HG03095 (cell line): Measurements from ENCODE around the gene TTC4.

Source experiments
- ATAC-seq: cut with Tn5 transposase; IDR thresholded peaks from one replicate; pipeline ENCODE4 v1.9.1; 2021; ENCODE audit warnings: moderate library complexity; ENCODE audit not compliant: unreplicated experiment

Gene TTC4, protein sequence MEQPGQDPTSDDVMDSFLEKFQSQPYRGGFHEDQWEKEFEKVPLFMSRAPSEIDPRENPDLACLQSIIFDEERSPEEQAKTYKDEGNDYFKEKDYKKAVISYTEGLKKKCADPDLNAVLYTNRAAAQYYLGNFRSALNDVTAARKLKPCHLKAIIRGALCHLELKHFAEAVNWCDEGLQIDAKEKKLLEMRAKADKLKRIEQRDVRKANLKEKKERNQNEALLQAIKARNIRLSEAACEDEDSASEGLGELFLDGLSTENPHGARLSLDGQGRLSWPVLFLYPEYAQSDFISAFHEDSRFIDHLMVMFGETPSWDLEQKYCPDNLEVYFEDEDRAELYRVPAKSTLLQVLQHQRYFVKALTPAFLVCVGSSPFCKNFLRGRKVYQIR

DNA sequence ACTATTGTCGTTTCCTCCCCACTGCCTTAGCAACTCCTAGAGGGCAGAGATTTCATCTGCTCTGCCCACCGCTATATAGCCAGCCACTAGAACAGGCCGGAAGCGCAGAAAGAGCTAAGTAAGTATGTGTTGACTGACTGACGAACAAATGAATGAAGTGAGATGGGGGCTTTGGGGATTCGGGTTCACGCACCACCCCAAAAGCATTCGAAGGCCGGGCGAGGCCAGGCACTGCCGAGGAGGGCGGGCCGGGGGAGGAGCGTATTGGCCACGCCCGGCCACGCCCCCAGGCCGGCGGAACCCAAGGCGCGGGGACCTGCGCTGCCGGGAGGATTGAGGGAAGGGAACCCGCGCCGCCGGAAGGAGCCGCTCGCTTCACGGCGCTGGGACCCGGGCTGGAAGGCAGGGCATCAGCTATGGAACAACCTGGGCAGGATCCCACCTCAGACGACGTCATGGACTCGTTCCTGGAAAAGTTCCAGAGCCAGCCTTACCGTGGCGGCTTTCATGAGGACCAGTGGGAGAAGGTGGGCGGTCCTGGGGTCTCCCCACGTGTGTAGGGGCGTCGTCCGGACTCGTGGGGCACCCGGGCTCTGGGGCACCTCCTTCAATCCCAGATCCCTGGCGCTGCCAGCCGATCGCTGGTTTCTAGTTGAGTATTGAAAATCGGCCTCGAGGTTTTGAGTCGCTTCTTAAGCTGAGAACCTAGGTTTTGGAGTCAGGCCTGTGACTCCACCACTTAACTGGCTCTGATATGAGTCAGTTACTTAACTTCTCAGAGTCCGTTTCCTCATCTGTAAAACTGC, at the start of gene TTC4:
TTC4 (plus strand) TSS at position 369 of the 806 bp plus-strand sequence; CDS start at position 417, 48 bp downstream.
- peak; percentile 98 for ATAC-seq

DNA sequence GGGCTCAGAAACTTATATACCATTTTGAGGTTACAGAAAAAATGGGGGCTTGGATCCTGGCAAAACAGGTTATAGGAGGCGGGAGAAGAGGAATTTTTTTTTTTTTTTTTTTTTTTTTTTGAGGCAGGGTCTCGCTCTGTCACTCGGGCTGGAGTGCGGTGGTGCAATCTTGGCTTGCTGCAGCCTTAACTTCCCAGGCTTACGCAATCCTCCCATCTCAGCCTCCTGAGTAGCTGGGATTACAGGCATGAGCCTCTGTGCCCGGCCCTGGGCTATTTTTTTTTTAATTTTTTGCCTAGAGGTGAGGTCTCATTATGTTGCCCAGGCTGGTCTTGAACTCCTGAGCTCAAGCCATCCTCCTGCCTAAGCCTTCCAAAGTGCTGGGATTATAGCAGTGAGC, 49.3 kb upstream of the TTC4 start:
- ATAC-seq = no peak

DNA sequence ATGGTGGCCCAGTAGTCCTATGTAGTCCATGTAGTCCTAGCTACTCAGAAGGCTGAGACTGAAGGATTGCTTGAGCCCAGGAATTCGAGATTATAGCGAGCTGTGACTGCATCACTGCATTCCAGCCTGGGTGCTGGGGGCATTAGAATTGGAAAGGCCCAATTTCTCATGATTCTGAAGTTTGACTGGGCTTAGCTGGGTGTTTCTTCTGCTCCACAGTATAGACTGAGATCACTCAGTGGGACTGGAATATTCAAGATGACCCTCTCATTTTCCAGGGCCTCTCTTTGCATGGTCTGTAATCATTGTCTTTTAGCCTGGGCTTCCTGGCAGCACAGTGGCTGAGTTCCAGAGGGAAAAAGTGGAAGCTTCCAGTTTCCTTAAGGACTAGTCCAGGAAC, 47.9 kb upstream of the TTC4 start:
- no peak for ATAC-seq

DNA sequence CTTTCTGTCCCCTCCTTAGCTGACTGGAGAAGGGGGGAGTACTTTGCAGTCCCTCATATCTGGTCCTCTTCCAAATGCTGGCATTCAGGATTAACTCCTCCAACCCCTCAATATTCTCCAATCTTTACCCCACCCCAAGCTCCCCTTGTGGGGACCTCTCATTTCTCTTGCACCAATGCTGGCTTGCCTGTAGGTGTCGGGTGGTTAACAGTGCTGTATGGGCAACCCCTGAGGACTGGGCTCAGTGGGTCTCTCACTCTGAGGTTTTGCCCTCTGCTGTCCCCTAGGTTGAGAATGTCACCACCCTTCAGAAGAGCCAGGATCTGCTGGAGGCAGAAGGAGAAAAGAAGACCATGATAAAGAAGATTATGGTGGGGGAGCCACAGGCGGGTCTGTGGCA, 47.1 kb upstream of the TTC4 start:
- ATAC-seq = no peak

DNA sequence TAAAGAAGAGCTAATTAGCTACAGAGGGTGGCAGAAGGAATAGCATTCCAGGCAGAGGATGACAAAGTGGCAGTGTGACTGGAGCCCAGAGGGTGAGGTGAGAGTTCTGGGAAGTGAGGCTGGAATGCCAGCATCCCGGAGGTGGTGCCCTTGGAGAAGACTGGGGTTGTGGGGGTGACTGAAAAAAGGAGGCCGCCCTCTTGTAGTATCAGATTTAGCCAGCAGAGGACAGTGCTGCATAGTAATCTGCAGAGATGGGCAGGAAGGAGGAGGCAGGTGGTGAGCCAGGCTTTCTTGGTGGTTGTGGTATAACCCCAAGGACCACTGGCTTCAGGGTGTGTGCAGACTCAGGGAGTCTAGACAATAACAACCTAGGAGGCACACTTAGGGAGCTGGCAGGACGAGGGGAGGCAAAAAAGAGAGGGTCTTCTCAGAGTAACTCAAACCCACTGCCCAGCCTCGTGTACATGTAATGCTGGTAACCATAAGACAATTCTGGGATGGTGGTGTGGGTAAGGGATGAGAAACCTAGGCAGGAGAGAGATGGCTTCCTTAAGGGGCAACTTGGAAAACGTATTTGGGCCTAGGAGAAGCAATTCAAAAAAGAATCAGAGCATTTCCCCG, 43.6 kb upstream of the TTC4 start:
- ATAC-seq = no peak

DNA sequence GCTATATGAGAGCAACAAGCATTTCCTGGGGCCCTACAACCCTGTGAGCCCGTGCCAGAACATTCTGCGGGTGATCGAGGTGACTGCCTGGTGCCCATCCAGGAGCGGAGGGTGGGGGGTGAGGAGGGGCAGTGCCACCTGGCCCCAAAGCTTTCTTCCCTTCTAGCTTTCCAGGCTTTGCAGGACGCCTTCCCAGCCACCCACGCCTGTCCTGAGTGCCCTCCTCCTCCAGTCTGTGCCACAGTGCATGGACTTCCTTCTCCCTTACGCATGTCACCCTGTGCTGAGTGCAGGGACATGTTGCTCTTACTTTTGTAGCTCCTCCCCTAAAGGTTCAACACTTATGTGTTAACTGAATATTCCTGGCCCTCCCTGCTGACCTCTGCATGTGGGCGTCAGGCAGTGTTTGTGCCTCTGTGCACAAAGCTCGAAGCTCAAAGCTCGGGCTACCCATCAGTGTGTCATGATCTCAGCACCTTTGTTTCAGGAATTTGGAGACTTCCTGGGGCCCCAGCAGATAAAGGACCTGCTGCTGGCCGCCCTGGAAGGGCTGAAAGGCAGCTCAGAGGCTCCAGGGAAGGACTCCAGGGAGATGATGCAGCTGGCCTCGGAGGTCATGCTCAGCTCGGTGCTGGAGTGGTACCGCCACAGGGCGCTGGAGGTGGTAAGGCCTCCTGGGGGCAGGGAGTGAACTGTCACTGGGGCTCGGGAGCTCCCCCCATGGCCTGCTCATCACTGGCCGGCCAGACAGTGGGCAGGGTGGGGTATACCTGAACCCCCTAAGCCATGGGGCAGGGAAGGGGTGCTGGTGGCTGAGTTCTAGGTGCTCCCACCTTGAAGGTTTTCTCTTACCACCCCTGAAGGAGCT, 36.7 kb upstream of the TTC4 start:
- ATAC-seq = no peak

DNA sequence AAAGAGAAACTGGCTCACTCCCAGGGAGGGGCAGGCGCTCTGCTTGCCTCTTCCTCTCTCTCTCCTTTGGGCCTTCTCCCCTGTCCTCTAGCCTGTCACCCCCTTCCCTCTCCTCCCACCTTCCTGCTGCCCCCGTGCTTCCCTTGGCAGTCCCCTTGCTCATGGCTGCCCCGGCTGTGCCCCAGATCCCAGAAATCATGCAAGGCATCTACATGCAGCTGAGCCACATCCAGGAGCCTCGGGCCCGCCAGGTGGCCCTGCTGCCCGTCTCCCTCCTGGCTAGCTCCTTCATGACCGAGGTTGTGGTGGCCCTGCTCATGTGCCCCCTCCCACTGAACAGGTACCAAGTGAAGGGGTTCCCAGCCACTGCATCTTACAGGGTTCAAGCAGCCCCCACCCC, 36.0 kb upstream of the TTC4 start:
- ATAC-seq = no peak

DNA sequence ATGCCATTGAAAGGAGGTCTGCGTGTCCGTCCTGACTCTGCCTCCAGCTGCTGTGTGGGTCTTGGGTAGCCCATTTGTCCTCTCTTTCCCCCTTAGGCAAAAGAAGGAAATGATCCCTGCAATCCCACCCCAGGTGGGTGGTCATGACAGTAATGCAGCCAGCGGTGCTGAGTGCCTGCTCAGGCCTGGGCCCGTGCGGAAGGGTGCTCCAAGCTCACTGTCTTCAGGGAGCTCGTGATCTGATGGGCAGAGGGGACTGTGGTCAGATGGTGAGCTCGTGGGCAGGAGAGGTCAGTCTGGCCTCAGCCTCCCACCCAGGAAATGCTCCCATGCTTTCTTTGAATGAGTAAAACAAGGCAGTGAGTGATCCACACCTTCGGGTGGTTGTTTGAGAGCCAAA, 35.3 kb upstream of the TTC4 start:
- no peak for ATAC-seq

DNA sequence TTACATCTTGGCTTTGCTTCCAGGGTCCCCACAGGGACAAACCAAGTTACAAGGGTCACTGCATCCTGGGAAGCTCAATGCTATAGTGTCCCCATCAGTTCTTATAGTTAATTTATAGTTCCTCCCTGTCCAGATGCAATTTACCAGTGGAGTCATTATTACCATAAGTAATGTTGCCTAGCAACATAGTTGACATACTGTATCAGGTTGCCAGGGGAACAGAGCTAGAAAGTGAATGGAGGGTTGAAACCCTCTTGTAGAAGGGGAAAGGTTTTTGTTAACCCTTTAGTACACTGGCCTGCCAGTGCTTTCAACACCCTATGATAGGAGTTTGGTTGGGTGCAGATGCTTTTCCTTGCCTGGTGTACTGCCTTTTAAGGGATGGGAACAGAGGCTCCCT, 34.3 kb upstream of the TTC4 start:
- no peak for ATAC-seq

DNA sequence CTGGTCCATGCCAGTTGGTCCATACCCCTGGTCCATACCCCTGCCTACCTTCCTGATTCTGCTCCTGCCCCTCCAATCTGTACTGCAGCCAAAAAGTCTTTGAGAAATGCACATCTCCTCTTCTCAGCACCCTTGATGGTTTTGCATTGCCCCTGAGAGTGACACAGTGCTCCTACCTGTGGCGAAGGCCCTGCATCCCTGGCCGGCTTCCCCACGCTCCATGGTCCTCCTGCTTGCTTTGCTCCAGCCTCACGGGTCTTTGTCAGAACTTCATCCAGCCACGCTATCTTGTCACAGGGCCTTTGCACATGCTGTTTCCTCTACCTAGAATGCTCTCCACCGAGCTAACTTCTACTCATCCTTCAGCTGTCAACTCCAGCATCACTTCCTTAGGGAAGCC, 32.2 kb upstream of the TTC4 start:
- ATAC-seq = no peak

DNA sequence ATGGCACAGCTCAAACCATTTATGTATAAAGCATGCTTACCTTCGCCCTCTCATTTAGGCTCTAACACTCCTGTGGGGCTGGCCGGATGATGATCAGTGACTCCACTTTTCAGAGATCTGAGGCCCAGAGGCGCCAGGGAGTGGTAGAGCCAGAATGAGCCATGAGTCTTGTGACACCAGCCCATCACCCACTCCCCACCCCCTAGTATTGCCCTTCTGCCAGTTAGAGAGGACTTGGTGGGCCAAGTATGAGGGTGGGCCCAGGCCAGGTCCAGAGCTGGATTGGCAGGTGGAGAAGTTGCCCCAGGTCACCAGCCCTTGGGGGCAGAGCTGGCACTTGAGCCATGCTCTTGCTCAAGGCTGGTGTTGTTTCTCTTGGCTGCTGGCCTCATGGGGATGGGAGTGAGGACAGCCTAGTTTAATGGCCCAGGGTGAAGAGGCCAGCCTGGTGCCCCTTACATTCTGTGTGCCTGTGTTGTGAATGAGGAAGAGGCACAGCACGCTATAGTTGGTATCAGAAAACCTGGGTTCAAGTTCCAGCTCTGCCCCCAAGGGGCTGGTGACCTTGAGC, 30.2 kb upstream of the TTC4 start:
- ATAC-seq = no peak

DNA sequence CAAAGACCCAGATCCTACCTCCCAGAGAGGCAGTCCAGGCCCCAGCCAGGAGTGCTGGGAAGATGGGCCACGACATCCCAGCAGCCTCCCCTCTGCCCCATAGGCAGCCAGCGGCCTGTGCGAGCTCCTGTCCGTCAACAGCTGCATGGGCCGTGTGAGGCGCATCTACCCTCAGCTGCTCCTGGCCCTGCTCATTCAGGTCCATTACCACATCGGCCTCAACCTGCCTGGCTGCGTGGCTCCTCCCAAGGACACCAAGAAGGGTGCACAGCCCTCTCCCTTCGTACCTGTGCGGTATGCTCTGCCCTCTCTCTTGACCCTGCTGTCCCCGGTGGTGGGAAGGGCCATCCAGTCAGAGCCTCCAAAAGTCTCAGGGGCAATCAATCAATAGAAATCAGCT, 29.5 kb upstream of the TTC4 start:
- no peak for ATAC-seq

DNA sequence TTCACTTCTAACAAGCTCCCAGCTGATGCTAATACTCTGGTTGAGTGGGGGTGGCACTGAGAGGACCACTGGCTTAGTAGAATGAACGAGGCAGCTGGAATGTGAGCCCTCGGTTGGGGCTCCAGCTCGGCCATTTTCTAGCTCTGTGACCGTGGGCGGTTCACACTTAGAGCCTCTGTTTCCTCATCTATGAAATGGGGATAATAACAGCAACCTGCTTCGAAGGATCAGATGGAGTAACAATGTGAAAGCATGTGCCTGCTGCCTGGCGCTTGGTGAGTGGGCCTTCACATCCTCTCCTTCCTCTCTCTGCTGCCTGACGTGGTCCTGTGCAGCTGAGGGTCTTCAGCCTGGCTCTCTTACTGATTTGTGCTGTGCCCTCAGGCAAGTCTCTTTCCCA, 20.9 kb upstream of the TTC4 start:
- no peak for ATAC-seq

DNA sequence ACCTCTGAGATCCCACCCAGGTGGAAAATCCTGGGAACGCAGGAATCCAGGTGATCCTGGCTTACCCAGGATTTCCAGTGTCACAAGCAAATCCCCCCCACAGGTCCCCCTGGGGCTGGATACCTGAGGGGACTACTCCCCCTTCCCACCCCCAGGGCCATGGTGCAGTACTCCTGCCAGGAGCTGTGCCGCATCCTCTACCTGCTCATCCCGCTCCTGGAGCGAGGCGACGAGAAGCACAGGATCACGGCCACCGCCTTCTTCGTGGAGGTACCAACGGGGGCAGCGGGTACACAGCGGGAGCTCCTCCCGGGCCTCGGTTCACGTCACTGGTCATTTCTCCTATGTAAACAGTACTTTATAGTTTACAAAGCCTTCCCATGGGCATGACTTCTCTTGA, 20.4 kb upstream of the TTC4 start:
- no peak for ATAC-seq

DNA sequence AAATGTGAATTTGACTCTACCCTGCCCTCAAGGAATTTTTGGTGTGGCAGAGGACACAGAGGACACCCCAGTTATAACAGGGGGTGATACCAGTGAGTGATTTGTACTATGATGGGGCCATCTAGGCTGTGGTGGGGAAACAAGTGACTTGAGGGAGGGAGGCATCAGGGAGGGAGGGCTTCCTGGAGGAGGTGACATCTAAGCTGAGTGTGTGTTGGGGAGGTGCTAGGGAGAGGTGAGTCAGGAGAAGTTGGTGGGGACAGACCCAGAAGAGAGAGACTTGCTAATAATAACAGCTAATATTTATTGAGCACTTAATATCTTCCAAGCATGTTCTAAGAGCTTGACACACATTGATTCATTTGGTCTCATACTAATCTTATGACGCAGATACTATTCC, 19.9 kb upstream of the TTC4 start:
- ATAC-seq = no peak

DNA sequence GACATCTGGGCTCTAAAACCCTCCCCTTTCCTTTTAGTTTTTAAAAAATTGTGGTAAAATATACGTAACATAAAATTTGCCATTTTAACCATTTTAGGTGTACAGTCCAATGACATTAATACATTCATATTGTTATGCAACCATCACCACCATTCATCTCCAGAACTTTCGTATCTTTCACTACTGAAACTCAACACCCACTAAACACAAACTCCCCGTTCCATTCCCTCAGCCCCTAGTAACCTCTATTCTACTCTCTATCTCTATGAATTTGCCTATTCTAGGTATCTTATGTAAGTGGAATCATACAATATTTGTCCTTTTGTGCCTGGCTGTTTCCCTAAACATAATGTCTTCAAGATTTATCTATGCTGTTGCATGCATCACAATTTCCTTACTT, 19.4 kb upstream of the TTC4 start:
- no peak for ATAC-seq

DNA sequence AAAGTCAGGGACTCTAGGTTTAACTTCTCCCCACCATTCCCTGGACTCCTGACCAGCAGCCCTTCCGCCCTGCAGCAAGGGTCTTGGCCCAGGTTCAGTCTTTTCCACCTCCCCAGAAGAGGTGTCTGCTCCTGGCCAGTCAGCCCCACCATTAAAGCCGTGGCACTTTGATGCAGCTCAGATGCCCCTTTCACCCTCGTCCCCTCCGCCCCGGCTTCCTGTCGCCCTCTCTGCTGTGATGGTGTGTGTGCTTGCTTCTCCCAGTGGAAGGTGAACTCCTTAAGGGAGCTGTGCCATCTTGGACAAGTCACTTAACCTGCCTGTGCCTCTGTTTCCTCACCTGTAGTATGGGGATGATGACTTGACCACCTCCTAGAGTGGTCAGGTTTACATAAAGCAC, 17.8 kb upstream of the TTC4 start:
- ATAC-seq = no peak

DNA sequence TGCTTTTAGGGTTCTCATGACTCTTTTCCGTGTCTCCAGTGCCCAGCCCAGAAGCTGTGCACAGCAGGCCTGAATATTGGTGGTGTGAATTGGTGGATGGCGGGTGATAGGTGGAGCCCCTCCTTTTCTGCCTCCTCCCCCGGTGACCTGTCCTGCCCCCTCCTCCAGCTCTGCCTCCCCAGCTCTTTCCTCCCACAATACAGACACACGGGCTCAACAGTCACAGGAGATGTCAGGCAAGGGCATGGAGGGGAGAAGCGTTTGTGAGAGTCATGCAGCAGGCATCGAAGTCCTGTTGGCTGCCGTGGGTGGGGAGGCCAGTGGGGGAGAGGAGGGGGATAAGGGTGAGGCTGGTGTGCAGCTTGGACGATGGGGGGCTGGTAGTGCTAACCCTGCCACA, 17.3 kb upstream of the TTC4 start:
- no peak for ATAC-seq

DNA sequence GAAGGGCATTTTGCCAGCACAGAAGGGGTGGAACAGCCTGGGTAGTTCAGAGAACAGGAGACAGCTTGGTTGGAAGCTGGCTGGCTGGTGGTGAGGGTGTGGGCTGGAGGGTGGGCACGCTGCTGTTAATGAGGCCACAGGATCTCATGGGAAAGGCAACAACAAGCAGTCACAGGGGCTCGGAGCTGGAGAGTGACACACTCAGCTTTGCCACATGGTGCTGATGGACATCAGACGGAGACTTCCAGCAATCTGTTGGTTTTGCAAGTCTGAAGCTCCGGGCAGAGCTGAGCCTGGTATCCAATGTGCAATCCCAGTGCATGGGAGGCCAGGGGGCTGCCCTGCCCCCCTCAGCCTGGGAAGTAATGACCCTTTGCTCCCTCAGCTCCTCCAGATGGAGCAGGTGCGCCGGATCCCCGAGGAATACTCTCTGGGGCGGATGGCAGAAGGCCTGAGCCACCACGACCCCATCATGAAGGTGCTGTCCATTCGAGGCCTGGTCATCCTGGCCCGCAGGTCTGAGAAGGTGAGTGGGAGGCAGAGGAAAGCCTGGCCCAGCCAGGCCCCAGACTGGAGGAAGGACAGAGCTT, 15.6 kb upstream of the TTC4 start:
- no peak for ATAC-seq

DNA sequence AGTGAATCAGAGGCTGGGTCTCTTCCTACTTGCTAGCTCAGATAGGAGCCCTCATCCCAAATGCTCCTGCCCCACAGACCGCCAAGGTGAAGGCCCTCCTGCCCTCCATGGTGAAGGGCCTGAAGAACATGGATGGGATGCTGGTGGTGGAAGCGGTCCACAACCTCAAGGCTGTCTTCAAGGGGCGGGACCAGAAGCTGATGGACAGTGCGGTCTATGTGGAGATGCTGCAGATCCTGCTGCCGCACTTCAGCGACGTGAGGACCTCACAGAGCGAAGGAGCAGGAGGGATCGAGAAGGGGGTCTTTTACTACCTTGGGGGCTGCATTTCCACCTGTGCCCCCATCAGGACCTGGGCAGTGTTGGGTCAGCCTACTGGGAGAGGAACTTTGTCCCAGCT, 14.6 kb upstream of the TTC4 start:
- no peak for ATAC-seq
